HepG2 (cell line): Measurements from ENCODE around the gene CASZ1.

Experiments used
- AFF4 ChIP-seq: sonication (generic); formaldehyde crosslinking; IDR thresholded peaks from 2 replicates; pipeline ENCODE4 v1.4.0; 2020; ENCODE audit warnings: missing genetic modification reagents
- KLF13 ChIP-seq: sonication (generic); formaldehyde crosslinking; IDR thresholded peaks from 2 replicates; pipeline ENCODE4 v1.4.0; 2020; ENCODE audit warnings: mild to moderate bottlenecking, missing genetic modification reagents
- MATR3 ChIP-seq: sonication (generic); formaldehyde crosslinking; IDR thresholded peaks from 2 replicates; pipeline ENCODE4 v1.4.0; 2020; ENCODE audit warnings: missing genetic modification reagents
- NCOA5 ChIP-seq: sonication (generic); formaldehyde crosslinking; IDR thresholded peaks from 2 replicates; pipeline ENCODE4 v1.4.0; 2020; ENCODE audit warnings: missing genetic modification reagents
- PRPF4 ChIP-seq: fragments of 200-400 bp; formaldehyde crosslinking; IDR thresholded peaks from 2 replicates; pipeline ENCODE4 v1.6.1; 2016; ENCODE audit warnings: low read length, low read depth; ENCODE audit not compliant: poor library complexity, severe bottlenecking
- SMC3 ChIP-seq: IDR thresholded peaks from 2 replicates; pipeline ENCODE4 v1.6.1; 2011; ENCODE audit warnings: low read length, improper control_type of control experiment
- TARDBP ChIP-seq: sonication (generic); formaldehyde crosslinking; IDR thresholded peaks from 2 replicates; pipeline ENCODE4 v1.8.0; 2022; ENCODE audit warnings: mild to moderate bottlenecking, missing genetic modification reagents
- ZNF431 ChIP-seq: sonication (generic); formaldehyde crosslinking; IDR thresholded peaks from 2 replicates; pipeline ENCODE4 v1.9.0; 2022; ENCODE audit warnings: missing genetic modification reagents, low read depth, mild to moderate bottlenecking, borderline replicate concordance
- ZNF768 ChIP-seq: sonication (generic); formaldehyde crosslinking; IDR thresholded peaks from 2 replicates; pipeline ENCODE4 v1.4.0; 2020; ENCODE audit warnings: missing genetic modification reagents

- TF ChIP-seq ZNF768 (CRISPR knock-in tag) (no peak), ZNF431 (no peak), PRPF4 (no peak), AFF4 (CRISPR knock-in tag) (no peak), SMC3 (no peak), MATR3 (CRISPR knock-in tag) (no peak), TARDBP (no peak), KLF13 (CRISPR knock-in tag) (no peak), NCOA5 (CRISPR knock-in tag) (no peak)
These were observed 82.8 kb downstream of the CASZ1 start for GRCh38 chr1:10713614-10714013.
